ENCODE measurements around the gene FOXP1.
A peak's percentile ranks its signal among the peaks of the same experiment; 100 is the strongest.

FOXP1 gene

GRCh38 chr3:71102111-71102983 is 481.2 kb downstream of the FOXP1 start:
- no peak for DNase-seq (ENCODE audit: low read depth)

GRCh38 chr3:71101626-71102025 is 481.9 kb downstream of the FOXP1 start:
- no peak for DNase-seq (ENCODE audit: low read depth)

- DNase-seq (ENCODE audit: low read depth), result no peak
Observed at GRCh38 chr3:71101014-71101413, 482.5 kb downstream of the FOXP1 start.

- DNase-seq (ENCODE audit: low read depth), result no peak
Observed at GRCh38 chr3:71099997-71100719, 483.4 kb downstream of the FOXP1 start.

GRCh38 chr3:71097557-71097956 is 486.0 kb downstream of the FOXP1 start:
- DNase-seq (ENCODE audit: low read depth), result no peak

- no peak for DNase-seq (ENCODE audit: low read depth)
Observed at GRCh38 chr3:71095511-71096291, 487.8 kb downstream of the FOXP1 start.

GRCh38 chr3:71094658-71095209 is 488.8 kb downstream of the FOXP1 start:
- DNase-seq (ENCODE audit: low read depth), result no peak

GRCh38 chr3:71092665-71093064 is 490.9 kb downstream of the FOXP1 start:
- no peak for DNase-seq (ENCODE audit: low read depth)

- DNase-seq (ENCODE audit: low read depth), result no peak
Observed at GRCh38 chr3:71090207-71090606, 493.3 kb downstream of the FOXP1 start.

- no peak for DNase-seq (ENCODE audit: low read depth)
Observed at GRCh38 chr3:71089271-71089847, 494.2 kb downstream of the FOXP1 start.

- DNase-seq (ENCODE audit: low read depth), result no peak
Observed at GRCh38 chr3:71088742-71089141, 494.8 kb downstream of the FOXP1 start.

- no peak for DNase-seq (ENCODE audit: low read depth)
Observed at GRCh38 chr3:71088019-71088708, 495.4 kb downstream of the FOXP1 start.

- DNase-seq (ENCODE audit: low read depth), result peak; percentile 70
Observed at GRCh38 chr3:71087143-71088018, 496.1 kb downstream of the FOXP1 start.

- DNase-seq (ENCODE audit: low read depth), result no peak
Observed at GRCh38 chr3:71086777-71087142, 496.8 kb downstream of the FOXP1 start.

- DNase-seq (ENCODE audit: low read depth), result no peak
Observed at GRCh38 chr3:71083726-71084131, 499.8 kb downstream of the FOXP1 start.

- no peak for DNase-seq (ENCODE audit: low read depth)
Observed at GRCh38 chr3:71082833-71083232, 500.7 kb downstream of the FOXP1 start.

GRCh38 chr3:71080517-71081083 is 502.9 kb downstream of the FOXP1 start:
- no peak for DNase-seq (ENCODE audit: low read depth)

- DNase-seq (ENCODE audit: low read depth), result no peak
Observed at GRCh38 chr3:71078723-71079525, 504.6 kb downstream of the FOXP1 start.

GRCh38 chr3:71078199-71078598 is 505.3 kb downstream of the FOXP1 start:
- DNase-seq (ENCODE audit: low read depth), result no peak

All from T-helper 22 cell (primary cell).